ENCODE measurements around the gene NUCB1. TPM values are rescaled to one million over a fixed set of nuclear protein-coding genes. Genes with fewer than 3 reads are reported as not detected.
"Not testable (repeated sequence)": the region's sequence is repeated elsewhere in the genome, so short reads cannot be mapped to it uniquely, and the experiment has no call there.

NUCB1 gene
- polyA plus RNA-seq, 3 donors, result 80.9 to 178 (median 108) TPM

DNA sequence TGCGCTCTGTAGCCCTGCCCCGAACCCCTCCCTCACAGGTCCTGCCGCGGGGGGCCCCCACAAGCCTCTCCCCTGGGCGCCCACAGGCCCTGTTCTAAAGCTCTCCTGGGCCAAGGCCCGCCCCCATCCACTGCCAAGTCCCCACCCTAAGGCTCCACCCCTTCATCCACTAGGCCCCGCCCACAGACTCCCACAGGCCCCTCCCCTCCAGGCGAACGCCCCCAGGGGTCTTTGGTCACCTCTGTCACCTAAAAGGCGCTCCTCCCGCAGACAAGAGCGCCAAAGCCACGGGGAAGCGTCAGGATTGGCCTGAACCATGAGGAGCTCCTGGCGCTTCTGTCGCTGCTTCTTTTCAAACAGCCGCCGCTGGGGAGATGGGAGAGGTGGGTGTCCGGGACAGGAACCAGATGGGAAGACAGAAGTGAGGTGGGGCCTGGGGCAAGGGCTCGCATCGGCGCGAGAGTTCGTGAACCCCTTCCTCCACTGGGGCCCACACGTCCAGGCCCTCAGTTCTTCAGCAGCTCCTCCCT, 3.9 kb upstream of the NUCB1 start:
- Histone ChIP-seq H2AFZ (ENCODE audit: insufficient read depth, low read depth, low read length, poor library complexity, severe bottlenecking) (peak overlapping the region; percentile 73), H3K79me2 (ENCODE audit: insufficient read depth, low read length) (peaks cover 12% of the 10 kb centered on the region), H3K4me1 (ENCODE audit: control insufficient read depth in 1 of 2, insufficient read depth in 2 of 2, low read length in 2 of 2) (peaks cover 20 to 32% of the 10 kb centered on the region in 2 donors), H3K27me3 (ENCODE audit: control insufficient read depth in 2 of 2, insufficient read depth in 2 of 2, low read length in 2 of 2) (peaks cover 9 to 31% of the 10 kb centered on the region in 2 donors), H3K9me3 (replicated peaks in 1 of 2; ENCODE audit: control insufficient read depth in 1 of 2, insufficient read depth in 1 of 2, low read length in 2 of 2) (no peaks in the 10 kb centered on the region), H3K9ac (ENCODE audit: insufficient read depth, low read length, poor library complexity, severe bottlenecking) (peak overlapping the region; percentile 38), H3K36me3 (replicated peaks in 1 of 2; ENCODE audit: control insufficient read depth in 1 of 2, insufficient read depth in 2 of 2, low read length in 2 of 2) (no peaks in the 10 kb centered on the region), H4K20me1 (ENCODE audit: insufficient read depth, low read length) (peaks cover 3% of the 10 kb centered on the region), H3K27ac (ENCODE audit: low read depth in 1 of 2, low read length in 2 of 2) (no peak overlapping the region), H3K4me3 (replicated peaks in 1 of 3; ENCODE audit: low read depth in 2 of 3, low read length in 3 of 3) (peak overlapping the region in 1 of 3 experiments; percentile 64), H3K4me2 (replicated peaks; ENCODE audit: extremely low read depth, low read length, poor library complexity, severe bottlenecking) (peak overlapping the region; percentile 74)
- no peak for DNase-seq
- H3K36me3 Mint-ChIP-seq, result peaks cover 1 to 4% of the 10 kb centered on the region in 2 donors
- H3K27me3 Mint-ChIP-seq (ENCODE audit: low read depth in 3 of 3), result peaks cover 45 to 56% (median 53%) of the 10 kb centered on the region in 3 donors
- H3K4me3 Mint-ChIP-seq, result peak overlapping the region; percentile 42 to 80
- WGBS (ENCODE audit: insufficient coverage), result 5% methylated on average over 7 of the region's 25 CpGs
- H3K4me1 Mint-ChIP-seq, result peaks cover 22% of the 10 kb centered on the region
- TF ChIP-seq, protein P1, sequence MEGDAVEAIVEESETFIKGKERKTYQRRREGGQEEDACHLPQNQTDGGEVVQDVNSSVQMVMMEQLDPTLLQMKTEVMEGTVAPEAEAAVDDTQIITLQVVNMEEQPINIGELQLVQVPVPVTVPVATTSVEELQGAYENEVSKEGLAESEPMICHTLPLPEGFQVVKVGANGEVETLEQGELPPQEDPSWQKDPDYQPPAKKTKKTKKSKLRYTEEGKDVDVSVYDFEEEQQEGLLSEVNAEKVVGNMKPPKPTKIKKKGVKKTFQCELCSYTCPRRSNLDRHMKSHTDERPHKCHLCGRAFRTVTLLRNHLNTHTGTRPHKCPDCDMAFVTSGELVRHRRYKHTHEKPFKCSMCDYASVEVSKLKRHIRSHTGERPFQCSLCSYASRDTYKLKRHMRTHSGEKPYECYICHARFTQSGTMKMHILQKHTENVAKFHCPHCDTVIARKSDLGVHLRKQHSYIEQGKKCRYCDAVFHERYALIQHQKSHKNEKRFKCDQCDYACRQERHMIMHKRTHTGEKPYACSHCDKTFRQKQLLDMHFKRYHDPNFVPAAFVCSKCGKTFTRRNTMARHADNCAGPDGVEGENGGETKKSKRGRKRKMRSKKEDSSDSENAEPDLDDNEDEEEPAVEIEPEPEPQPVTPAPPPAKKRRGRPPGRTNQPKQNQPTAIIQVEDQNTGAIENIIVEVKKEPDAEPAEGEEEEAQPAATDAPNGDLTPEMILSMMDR (IDR thresholded peaks at IDR 0.05), result no peak
- no peak overlapping the region for H3K27ac Mint-ChIP-seq
- peaks cover 0 to 19% (median 7%) of the 10 kb centered on the region in 7 donors for H3K9me3 Mint-ChIP-seq
- intact Hi-C loops (cut with micrococcal nuclease), result loop anchor here in 1 of 2 donors (5.0 kb wide), 1 partner anchor 76 kb away; no protein-coding TSS in a partner anchor

DNA sequence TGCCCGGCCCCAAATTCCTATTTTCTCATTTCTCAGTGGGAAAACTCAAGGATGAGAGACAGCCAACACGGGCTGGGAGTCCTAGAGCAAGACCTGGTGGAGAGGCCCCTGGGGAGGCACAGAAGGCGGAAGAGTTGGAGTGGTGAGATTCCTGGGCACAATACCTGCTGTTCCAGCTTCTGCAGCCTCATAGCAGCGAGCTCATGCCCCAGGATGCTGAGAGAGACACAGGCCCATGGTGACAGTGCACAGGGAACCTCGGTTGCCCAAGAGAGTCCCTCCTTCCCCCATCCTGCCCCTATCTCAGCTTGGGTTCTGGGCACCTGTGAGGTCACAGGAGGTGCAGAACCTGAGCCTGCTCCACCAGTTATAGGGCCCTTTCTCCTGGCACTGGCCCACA, 2.9 kb upstream of the NUCB1 start:
- Mint-ChIP-seq H3K9me3 (peaks cover 0 to 19% (median 7%) of the 10 kb centered on the region in 7 donors), H3K4me1 (peaks cover 28% of the 10 kb centered on the region), H3K27ac (no peak overlapping the region), H3K4me3 (peak overlapping the region in 1 of 2 donors; percentile 80), H3K27me3 (ENCODE audit: low read depth in 3 of 3) (peaks cover 43 to 53% (median 51%) of the 10 kb centered on the region in 3 donors), H3K36me3 (peaks cover 3 to 8% of the 10 kb centered on the region in 2 donors)
- no peak for DNase-seq
- TF ChIP-seq, protein P1 (IDR thresholded peaks at IDR 0.05), result no peak
- H3K4me3 ChIP-seq (replicated peaks in 1 of 3; ENCODE audit: low read depth in 2 of 3, low read length in 3 of 3), result no peak overlapping the region
- 78% methylated on average over 5 of the region's 5 CpGs for WGBS (ENCODE audit: insufficient coverage)
- H3K27me3 ChIP-seq (ENCODE audit: control insufficient read depth in 2 of 2, insufficient read depth in 2 of 2, low read length in 2 of 2), result peaks cover 9 to 31% of the 10 kb centered on the region in 2 donors
- H3K4me2 ChIP-seq (replicated peaks; ENCODE audit: extremely low read depth, low read length, poor library complexity, severe bottlenecking), result no peak overlapping the region
- peaks cover 21% of the 10 kb centered on the region for H3K79me2 ChIP-seq (ENCODE audit: insufficient read depth, low read length)
- no peaks in the 10 kb centered on the region for H3K36me3 ChIP-seq (replicated peaks in 1 of 2; ENCODE audit: control insufficient read depth in 1 of 2, insufficient read depth in 2 of 2, low read length in 2 of 2)
- peaks cover 29 to 41% of the 10 kb centered on the region in 2 donors for H3K4me1 ChIP-seq (ENCODE audit: control insufficient read depth in 1 of 2, insufficient read depth in 2 of 2, low read length in 2 of 2)
- intact Hi-C loops (cut with micrococcal nuclease), result loop anchor here in 1 of 2 donors (5.0 kb wide), 1 partner anchor 75 kb away; no protein-coding TSS in a partner anchor
- no peak overlapping the region for H3K9ac ChIP-seq (ENCODE audit: insufficient read depth, low read length, poor library complexity, severe bottlenecking)
- no peak overlapping the region for H3K27ac ChIP-seq (ENCODE audit: low read depth in 1 of 2, low read length in 2 of 2)
- H3K9me3 ChIP-seq (replicated peaks in 1 of 2; ENCODE audit: control insufficient read depth in 1 of 2, insufficient read depth in 1 of 2, low read length in 2 of 2), result no peaks in the 10 kb centered on the region
- H4K20me1 ChIP-seq (ENCODE audit: insufficient read depth, low read length), result peaks cover 10% of the 10 kb centered on the region
- H2AFZ ChIP-seq (ENCODE audit: insufficient read depth, low read depth, low read length, poor library complexity, severe bottlenecking), result no peak overlapping the region

DNA sequence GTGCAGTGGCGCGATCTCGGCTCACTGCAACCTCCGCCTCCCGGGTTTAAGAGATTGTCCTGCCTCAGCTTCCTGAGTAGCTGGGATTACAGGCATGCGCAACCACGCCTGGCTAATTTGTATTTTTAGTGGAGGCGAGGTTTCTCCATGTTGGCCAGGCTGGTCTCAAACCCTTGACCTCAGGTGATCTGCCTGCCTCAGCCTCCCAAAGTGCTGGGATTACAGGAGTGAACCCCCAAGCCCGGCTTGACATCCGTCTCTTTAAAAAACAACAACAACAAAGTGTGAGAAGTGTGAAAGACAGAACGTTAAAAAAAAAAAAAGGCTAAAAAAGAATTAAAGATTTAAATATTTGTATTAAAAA, 744 bp upstream of the NUCB1 start:
- not testable (repeated sequence) for H2AFZ ChIP-seq (ENCODE audit: insufficient read depth, low read depth, low read length, poor library complexity, severe bottlenecking); DNase-seq; H3K9ac ChIP-seq (ENCODE audit: insufficient read depth, low read length, poor library complexity, severe bottlenecking); H3K9me3 ChIP-seq (replicated peaks in 1 of 2; ENCODE audit: control insufficient read depth in 1 of 2, insufficient read depth in 1 of 2, low read length in 2 of 2); H3K36me3 ChIP-seq (replicated peaks in 1 of 2; ENCODE audit: control insufficient read depth in 1 of 2, insufficient read depth in 2 of 2, low read length in 2 of 2)
- peaks cover 9 to 25% of the 10 kb centered on the region in 2 donors for H3K27me3 ChIP-seq (ENCODE audit: control insufficient read depth in 2 of 2, insufficient read depth in 2 of 2, low read length in 2 of 2)
- Mint-ChIP-seq H3K27me3 (ENCODE audit: low read depth in 3 of 3) (peaks cover 31 to 34% (median 33%) of the 10 kb centered on the region in 3 donors), H3K36me3 (peaks cover 12 to 18% of the 10 kb centered on the region in 2 donors), H3K9me3 (peaks cover 0 to 19% (median 7%) of the 10 kb centered on the region in 7 donors), H3K27ac (peak overlapping the region in 4 of 7 donors; percentile 61 to 92 (median 72)), H3K4me1 (peaks cover 32% of the 10 kb centered on the region), H3K4me3 (peak overlapping the region in 1 of 2 donors; percentile 75)
- peak overlapping the region in 1 of 2 donors; percentile 85 for H3K27ac ChIP-seq (ENCODE audit: low read depth in 1 of 2, low read length in 2 of 2)
- 88% methylated on average over 8 of the region's 11 CpGs for WGBS (ENCODE audit: insufficient coverage)
- peaks cover 28% of the 10 kb centered on the region for H3K79me2 ChIP-seq (ENCODE audit: insufficient read depth, low read length)
- H3K4me3 ChIP-seq (replicated peaks in 1 of 3; ENCODE audit: low read depth in 2 of 3, low read length in 3 of 3), result peak overlapping the region in 2 of 3 experiments; percentile 79 to 100
- peaks cover 35 to 46% of the 10 kb centered on the region in 2 donors for H3K4me1 ChIP-seq (ENCODE audit: control insufficient read depth in 1 of 2, insufficient read depth in 2 of 2, low read length in 2 of 2)
- peaks cover 26% of the 10 kb centered on the region for H4K20me1 ChIP-seq (ENCODE audit: insufficient read depth, low read length)
- intact Hi-C loops (cut with micrococcal nuclease), result loop anchor here in 1 of 2 donors (5.0 kb wide), 1 partner anchor 73 kb away; no protein-coding TSS in a partner anchor
- peak overlapping the region; percentile 98 for H3K4me2 ChIP-seq (replicated peaks; ENCODE audit: extremely low read depth, low read length, poor library complexity, severe bottlenecking)
